HG02885 (cell line): Measurements from ENCODE around the gene VPS18.
"Not testable (repeated sequence)": the region's sequence is repeated elsewhere in the genome, so short reads cannot be mapped to it uniquely, and the experiment has no call there.

Experiments used
- ATAC-seq: cut with Tn5 transposase; IDR thresholded peaks from one replicate; pipeline ENCODE4 v1.9.1; 2021; ENCODE audit warnings: mild to moderate bottlenecking; ENCODE audit not compliant: unreplicated experiment, poor library complexity

Gene VPS18, protein sequence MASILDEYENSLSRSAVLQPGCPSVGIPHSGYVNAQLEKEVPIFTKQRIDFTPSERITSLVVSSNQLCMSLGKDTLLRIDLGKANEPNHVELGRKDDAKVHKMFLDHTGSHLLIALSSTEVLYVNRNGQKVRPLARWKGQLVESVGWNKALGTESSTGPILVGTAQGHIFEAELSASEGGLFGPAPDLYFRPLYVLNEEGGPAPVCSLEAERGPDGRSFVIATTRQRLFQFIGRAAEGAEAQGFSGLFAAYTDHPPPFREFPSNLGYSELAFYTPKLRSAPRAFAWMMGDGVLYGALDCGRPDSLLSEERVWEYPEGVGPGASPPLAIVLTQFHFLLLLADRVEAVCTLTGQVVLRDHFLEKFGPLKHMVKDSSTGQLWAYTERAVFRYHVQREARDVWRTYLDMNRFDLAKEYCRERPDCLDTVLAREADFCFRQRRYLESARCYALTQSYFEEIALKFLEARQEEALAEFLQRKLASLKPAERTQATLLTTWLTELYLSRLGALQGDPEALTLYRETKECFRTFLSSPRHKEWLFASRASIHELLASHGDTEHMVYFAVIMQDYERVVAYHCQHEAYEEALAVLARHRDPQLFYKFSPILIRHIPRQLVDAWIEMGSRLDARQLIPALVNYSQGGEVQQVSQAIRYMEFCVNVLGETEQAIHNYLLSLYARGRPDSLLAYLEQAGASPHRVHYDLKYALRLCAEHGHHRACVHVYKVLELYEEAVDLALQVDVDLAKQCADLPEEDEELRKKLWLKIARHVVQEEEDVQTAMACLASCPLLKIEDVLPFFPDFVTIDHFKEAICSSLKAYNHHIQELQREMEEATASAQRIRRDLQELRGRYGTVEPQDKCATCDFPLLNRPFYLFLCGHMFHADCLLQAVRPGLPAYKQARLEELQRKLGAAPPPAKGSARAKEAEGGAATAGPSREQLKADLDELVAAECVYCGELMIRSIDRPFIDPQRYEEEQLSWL

GRCh38 chr15:40893733-40894680 is at the start of gene VPS18:
TSS of gene VPS18 (plus strand) at chr15:40894450. CDS start at chr15:40894769, 319 bp downstream.
- peak; percentile 90 for ATAC-seq

- no peak for ATAC-seq
These were observed 49.6 kb upstream of the VPS18 start for GRCh38 chr15:40844696-40845030.

DNA sequence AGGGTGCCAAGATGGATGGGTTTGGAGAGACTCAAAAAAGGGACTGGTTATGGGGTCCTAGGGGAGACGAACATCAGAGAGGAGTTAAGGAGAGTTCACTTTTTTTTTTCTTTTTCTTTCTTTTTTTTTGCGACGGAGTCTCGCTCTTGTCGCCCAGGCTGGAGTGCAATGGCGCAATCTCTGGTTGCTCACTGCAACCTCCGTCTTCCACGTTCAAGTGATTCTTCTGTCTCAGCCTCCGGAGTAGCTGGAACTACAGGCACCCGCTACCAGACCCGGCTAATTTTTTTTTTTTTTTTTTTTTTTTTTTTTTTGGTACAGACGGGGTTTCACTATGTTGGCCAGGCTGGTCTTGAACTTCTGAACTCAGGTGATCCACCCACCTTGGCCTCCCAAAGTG is 49.2 kb upstream of the VPS18 start:
- ATAC-seq, result no peak

DNA sequence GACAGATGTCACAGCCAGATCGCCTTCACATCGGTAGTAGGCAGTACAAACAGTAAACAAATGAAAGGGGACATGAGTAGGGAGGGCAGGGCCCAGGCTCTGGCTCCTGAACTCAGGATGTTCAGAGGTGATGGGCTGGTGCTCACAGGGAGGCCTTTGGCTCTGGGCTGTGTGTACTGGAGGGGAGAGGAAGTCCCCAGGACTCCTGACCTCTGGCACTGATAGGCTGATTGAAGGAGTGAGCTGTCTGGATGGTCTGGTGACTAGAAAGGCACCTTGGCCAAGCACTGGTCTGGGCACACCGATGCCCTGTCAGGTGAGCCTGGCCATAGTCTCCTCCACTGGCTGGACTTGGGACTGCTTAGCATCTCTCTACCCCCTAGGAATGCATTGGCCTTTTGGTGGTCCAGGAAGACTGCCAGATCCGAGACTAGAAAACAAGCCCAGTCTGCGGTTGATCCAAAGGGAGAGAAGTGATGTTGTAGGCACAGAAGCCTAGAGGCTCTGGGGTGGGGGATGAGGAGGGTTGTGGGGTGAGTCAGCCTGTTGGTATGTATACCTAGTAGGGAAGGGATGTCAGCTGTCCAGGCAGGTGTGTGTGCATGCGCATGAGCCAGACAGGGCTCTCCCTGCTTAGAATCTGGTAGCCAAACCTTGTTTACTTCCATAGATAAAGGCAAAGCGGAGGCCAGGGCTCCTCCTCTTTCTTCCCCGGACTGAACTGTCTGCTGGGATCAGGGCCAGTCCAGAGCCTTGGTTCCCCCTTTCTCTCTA is 48.6 kb upstream of the VPS18 start:
- ATAC-seq, result no peak

DNA sequence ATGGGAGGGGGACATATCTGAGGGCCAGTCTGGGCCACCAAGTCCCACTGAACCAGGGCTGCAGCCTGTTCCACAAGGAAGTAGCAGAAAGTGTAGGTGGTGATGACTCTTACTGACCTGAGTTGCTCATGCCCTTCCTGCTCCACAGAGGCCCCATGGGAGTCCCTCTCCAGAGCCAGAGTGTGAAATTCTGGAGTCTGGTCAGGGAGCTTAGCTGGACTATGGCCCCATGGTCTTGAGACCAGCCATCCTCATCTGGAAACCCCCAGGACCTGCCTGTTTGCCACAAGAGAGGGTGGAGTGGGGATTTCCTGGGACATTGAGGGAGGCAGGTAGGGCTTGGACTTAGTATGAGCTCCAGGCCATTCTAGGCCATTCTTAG is 47.4 kb upstream of the VPS18 start:
- ATAC-seq, result peak; percentile 11

DNA sequence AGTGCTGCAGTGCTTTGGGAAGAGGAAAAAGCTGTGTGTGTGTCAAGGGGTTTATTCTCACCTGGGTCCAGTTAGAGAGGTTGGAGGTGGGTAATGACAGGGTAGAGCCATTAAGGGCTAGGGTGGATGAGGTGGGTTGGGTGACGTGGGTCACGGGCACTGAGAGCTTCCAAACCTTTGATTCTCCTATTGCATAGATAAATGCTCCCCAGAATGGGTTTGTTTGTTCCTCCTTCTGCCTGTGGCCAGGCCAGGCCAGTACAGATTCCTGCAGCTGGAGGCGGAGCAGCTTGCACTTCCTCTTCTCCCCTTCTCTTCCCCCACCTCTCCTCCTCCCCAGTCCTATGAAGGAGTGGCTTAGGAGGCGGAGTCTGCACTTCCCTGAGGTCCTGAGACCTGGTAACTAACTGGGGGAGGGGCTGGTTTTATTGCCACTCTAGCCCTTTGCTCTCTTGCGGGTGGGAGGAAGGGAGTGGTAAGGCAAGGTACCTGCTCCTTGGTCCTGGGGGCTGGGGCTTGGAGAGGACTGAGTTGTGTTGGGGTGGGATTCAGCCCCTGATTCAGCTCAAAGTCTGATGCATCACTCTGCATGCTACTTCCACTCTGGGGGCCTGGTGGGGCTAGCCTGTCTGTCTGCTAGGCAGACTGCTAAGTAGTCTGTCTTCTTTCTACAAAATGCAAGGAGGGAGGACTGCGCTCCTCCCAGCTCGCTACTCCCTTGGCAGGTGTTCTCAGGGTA is 46.9 kb upstream of the VPS18 start:
- peak; percentile 57 for ATAC-seq

DNA sequence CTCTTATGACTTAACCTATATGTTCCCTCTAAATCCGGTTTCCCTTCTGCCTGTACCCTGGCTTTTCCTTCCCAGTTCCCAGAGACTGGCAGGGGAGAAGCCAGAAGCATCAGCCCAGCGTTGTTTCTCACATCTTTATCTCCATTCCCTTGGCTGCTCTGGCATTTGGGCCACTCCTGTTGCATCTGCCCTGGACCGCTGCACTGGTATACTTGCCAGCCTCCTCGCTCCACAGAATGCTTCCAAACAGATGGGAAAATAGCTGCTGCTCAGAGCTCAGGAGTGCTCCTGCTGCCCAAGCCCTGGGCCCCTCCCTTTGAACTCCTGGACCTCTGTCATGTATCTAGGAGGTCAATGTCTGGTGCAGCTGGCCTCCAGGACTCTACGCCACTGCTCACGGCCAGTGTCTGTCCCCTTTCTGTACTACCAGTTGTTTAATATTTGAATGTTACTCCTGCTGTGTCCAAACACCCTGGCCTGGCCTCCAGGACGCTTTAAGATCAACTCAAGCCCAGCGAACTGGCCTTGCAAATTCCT is 43.6 kb upstream of the VPS18 start:
- no peak for ATAC-seq

GRCh38 chr15:40852529-40852928 is 41.7 kb upstream of the VPS18 start:
- ATAC-seq, result no peak

GRCh38 chr15:40853241-40853890 is 40.9 kb upstream of the VPS18 start:
- ATAC-seq, result no peak

- no peak for ATAC-seq
These were observed 40.1 kb upstream of the VPS18 start for GRCh38 chr15:40854161-40854560.

- no peak for ATAC-seq
These were observed 38.5 kb upstream of the VPS18 start for GRCh38 chr15:40855706-40856234.

GRCh38 chr15:40856746-40857145 is 37.5 kb upstream of the VPS18 start:
- no peak for ATAC-seq

GRCh38 chr15:40857601-40858341 is 36.5 kb upstream of the VPS18 start:
- peak; percentile 72 for ATAC-seq

DNA sequence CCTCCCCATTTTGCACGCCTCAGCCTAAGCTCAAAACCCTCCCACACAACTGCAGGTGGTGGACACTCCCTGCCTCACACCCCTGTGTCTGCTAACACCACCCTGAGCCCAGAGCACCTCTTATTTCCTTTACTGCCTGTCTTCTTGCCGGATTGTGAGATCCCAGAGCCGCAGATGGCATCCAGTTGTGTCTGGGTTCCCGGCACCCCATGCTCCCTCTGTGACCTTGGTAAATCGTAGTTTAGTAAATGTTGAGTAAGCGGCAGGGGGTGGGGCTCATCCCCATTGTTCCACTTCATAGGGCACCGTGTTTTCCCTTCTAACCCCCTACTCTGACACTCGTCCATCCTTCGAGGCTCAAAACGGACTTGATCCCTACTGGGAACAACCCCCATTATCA is 35.5 kb upstream of the VPS18 start:
- no peak for ATAC-seq

DNA sequence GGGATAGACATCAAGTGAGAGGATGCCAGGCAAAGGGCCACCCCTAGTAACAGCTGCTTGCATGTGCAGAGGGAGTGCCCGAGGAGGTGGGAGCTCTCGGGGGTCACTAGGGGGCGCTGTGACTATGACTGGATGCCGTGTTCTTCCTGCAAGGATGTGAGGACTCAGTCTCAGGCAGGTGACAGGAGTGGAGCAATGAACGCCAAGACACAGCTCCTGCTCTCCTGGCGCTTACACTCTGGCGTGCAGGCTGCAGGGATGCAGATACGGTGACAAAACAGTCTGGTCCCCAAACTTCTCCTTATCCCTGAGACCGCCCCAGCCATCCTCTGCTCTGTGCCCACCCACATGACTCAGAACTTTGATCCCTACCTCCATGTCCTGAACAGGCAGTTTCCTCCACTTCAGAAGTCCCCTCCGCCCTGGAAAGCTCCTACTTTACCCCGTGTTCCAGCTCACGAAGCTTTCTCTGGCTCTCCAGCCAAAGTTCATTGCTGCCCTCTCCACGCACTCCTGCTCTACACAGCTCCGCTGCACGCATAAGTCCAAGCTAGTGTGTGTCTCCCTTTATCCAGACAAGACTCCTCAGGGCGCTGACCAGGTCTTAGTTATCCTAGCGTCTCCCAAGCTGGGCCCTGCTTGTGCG is 34.9 kb upstream of the VPS18 start:
- no peak for ATAC-seq

- not testable (repeated sequence) for ATAC-seq
These were observed 33.1 kb upstream of the VPS18 start for GRCh38 chr15:40861147-40861546.
